Naive thymus-derived CD4-positive, alpha-beta T cell (primary cell): ENCODE data around the gene ZBTB20. TPM values are rescaled to one million over a fixed set of nuclear protein-coding genes. Genes with fewer than 3 reads are reported as not detected.

Source experiments
- ATAC-seq: fragments of 150-1000 bp; cut with Tn5 transposase; 2 replicates; pipeline ENCODE4 v1.10.0; 2021; ENCODE audit warnings: mild to moderate bottlenecking, moderate library complexity
- CTCF ChIA-PET: fragments of 350-600 bp; sonication (Branson Sonifier 250); formaldehyde crosslinking; loops from one replicate; lab custom pipeline; 2021; ENCODE audit warnings: antibody characterized with exemption; lab: Charles Lee
- POLR2A ChIA-PET: fragments of 350-600 bp; sonication (Branson Sonifier 250); formaldehyde crosslinking; loops from one replicate; lab custom pipeline; 2021; ENCODE audit warnings: antibody characterized with exemption, inconsistent platforms; lab: Charles Lee
- DNase-seq, 9 donors: peaks; one replicate each; pipeline versions ENCODE4 v3.0.0 to v3.0.0-alpha.2; 2020 to 2022; ENCODE audit warnings: mixed read lengths in 1 of 9
- H3K27ac ChIP-seq: one replicate; pipeline ENCODE4 v1.7.0; 2013; ENCODE audit warnings: mild to moderate bottlenecking, low read depth, low read length, moderate library complexity
- H3K27me3 ChIP-seq, 2 donors: one replicate each; pipeline ENCODE4 v1.7.0; 2013; ENCODE audit warnings: low read length in 2 of 2, mild to moderate bottlenecking in 2 of 2, moderate library complexity in 2 of 2; ENCODE audit not compliant: control insufficient read depth in 2 of 2, insufficient read depth in 2 of 2
- H3K36me3 ChIP-seq, 3 experiments: 1 replicate in 2 of 3; 2 replicates in 1 of 3; pipeline ENCODE4 v1.7.0; 2013; ENCODE audit warnings: low read length in 3 of 3, mild to moderate bottlenecking in 3 of 3, moderate library complexity in 1 of 3; ENCODE audit not compliant: insufficient read depth in 3 of 3, control insufficient read depth in 2 of 3
- H3K4me1 ChIP-seq, 2 donors: one replicate each; pipeline ENCODE4 v1.7.0; 2013; ENCODE audit warnings: low read length in 2 of 2, mild to moderate bottlenecking in 2 of 2, moderate library complexity in 1 of 2; ENCODE audit not compliant: control insufficient read depth in 2 of 2, insufficient read depth in 2 of 2
- H3K4me3 ChIP-seq: 2 replicates; pipeline ENCODE4 v1.7.0; 2013; ENCODE audit warnings: mild to moderate bottlenecking, low read length
- H3K9me3 ChIP-seq, 3 experiments: 1 replicate in 2 of 3; 2 replicates in 1 of 3; pipeline ENCODE4 v1.7.0; 2013; ENCODE audit warnings: low read length in 3 of 3; ENCODE audit not compliant: control insufficient read depth in 2 of 3
- H3K27ac Mint-ChIP-seq, 9 donors: one replicate each; pipeline ENCODE4 v1.8.0; 2020 to 2022; ENCODE audit warnings: mixed read lengths in 9 of 9, mild to moderate bottlenecking in 8 of 9, moderate library complexity in 5 of 9, inconsistent platforms in 2 of 9
- H3K27me3 Mint-ChIP-seq, 5 donors: one replicate each; pipeline ENCODE4 v1.8.0; 2021 to 2022; ENCODE audit warnings: mixed read lengths in 5 of 5, mild to moderate bottlenecking in 1 of 5
- H3K36me3 Mint-ChIP-seq, 5 donors: one replicate each; pipeline ENCODE4 v1.8.0; 2020 to 2022; ENCODE audit warnings: mixed read lengths in 5 of 5, mild to moderate bottlenecking in 3 of 5, inconsistent platforms in 1 of 5
- H3K4me1 Mint-ChIP-seq, 7 donors: one replicate each; pipeline ENCODE4 v1.8.0; 2020 to 2022; ENCODE audit warnings: mixed read lengths in 7 of 7, mild to moderate bottlenecking in 3 of 7, inconsistent platforms in 1 of 7
- H3K4me3 Mint-ChIP-seq, 10 donors: one replicate each; pipeline ENCODE4 v1.8.0; 2020 to 2022; ENCODE audit warnings: mild to moderate bottlenecking in 10 of 10, mixed read lengths in 10 of 10, moderate library complexity in 6 of 10, inconsistent platforms in 2 of 10
- H3K9me3 Mint-ChIP-seq, 11 donors: one replicate each; pipeline ENCODE4 v1.8.0; 2020 to 2022; ENCODE audit warnings: mixed read lengths in 11 of 11, mild to moderate bottlenecking in 4 of 11, inconsistent platforms in 1 of 11, moderate library complexity in 1 of 11
- intact Hi-C, 2 donors: fragments of 100-400 bp; cut with micrococcal nuclease; formaldehyde crosslinking; loops; one replicate each; pipeline ENCODE4 v1.15.1; 2023
- polyA plus RNA-seq, 2 donors: library from polyadenylated mRNA; unstranded; fragments of 300-500 nt; fragmentation: Illumina TruSeq; gene quantifications; one replicate each; pipeline ENCODE4 v1.2.3, GENCODE V29; 2021
- total RNA-seq, 6 experiments: library from RNA in 5 of 6; stranded (reverse) in 5 of 6; gene quantifications; 1 replicate in 5 of 6; 2 replicates in 1 of 6; pipeline ENCODE4 v1.2.3 and lab custom pipeline; 2021 to 2026

Gene ZBTB20
- total and polyA plus RNA-seq, 7 experiments from 2014 or later = 14.9 to 69.5 (median 59.2) TPM

DNA sequence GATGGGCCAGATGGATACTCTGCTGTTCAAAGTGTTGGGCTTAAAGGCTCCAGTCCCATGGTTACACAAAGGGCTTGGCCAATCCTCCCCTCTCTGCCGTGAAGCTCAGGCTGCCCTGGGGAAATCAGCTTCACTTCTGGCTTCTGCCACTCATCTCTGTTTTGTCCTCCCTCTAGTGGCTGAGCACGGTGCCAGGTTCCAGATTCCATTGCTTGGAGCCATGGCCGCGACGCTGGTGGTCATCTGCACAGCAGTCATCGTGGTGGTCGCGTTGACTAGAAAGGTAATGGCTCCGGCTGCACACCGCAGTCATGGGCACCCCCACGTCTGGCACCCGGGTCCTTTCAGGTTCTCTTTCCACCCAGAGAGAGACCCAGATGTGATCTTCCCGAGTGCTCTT, 847.7 kb downstream of the ZBTB20 start:
- peaks cover 0 to 21% (median 4%) of the 10 kb centered on the region in 7 donors for H3K4me1 Mint-ChIP-seq
- H3K27ac Mint-ChIP-seq = peak overlapping the region in 1 of 9 donors; percentile 17
- Histone ChIP-seq H3K36me3 (no peaks in the 10 kb centered on the region), H3K27ac (no peak overlapping the region), H3K4me3 (no peak overlapping the region), H3K4me1 (peaks cover 0 to 11% of the 10 kb centered on the region in 2 donors), H3K9me3 (no peaks in the 10 kb centered on the region), H3K27me3 (no peaks in the 10 kb centered on the region)
- ChIA-PET CTCF (interaction anchor here (0.6 to 2.1 kb wide), 9 partner anchors 9 to 397 kb away, joined by 3 to 9 read pairs (median 3); no protein-coding TSS in a partner anchor), POLR2A (interaction anchor here (2.8 kb wide), 1 partner anchor 86 kb away, joined by 17 read pairs; no protein-coding TSS in a partner anchor)
- intact Hi-C loops = loop anchor here (1.0 to 2.0 kb wide), 4 partner anchors 86 to 563 kb away; no protein-coding TSS in a partner anchor
- H3K27me3 Mint-ChIP-seq = no peaks in the 10 kb centered on the region
- peak in 5 of 9 donors; percentile 18 to 34 (median 26) for DNase-seq
- ATAC-seq = peak; percentile 65
- peaks cover 0 to 1% (median 0%) of the 10 kb centered on the region in 5 donors for H3K36me3 Mint-ChIP-seq
- H3K9me3 Mint-ChIP-seq = no peaks in the 10 kb centered on the region
- peak overlapping the region in 2 of 10 donors; percentile 19 to 56 for H3K4me3 Mint-ChIP-seq

DNA sequence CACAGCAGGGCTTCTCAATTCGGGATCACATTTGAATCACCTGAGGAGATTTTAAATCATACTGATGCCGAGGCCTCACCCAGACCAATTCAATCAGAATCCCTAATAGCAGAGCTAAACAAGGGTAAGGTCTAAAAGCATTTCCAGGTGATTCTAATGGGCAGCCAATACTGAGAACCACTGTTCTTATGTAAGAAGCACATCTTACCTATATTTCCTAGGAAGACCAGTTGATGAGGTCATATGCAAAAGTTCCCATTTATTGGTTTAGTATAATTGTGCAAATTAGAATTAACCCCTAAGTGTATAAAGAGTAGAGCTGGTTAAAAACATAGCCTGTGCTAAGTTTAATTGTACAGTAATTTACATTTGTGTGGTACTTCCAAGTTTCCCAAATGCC, 851.1 kb downstream of the ZBTB20 start:
- ChIA-PET CTCF (interaction anchor here (1.2 to 1.9 kb wide), 2 partner anchors 82 to 143 kb away, joined by 3 to 9 read pairs; no protein-coding TSS in a partner anchor), POLR2A (interaction anchor here (1.9 kb wide), 1 partner anchor 82 kb away, joined by 9 read pairs; no protein-coding TSS in a partner anchor)
- peaks cover 3 to 41% of the 10 kb centered on the region in 2 donors for H3K4me1 ChIP-seq

DNA sequence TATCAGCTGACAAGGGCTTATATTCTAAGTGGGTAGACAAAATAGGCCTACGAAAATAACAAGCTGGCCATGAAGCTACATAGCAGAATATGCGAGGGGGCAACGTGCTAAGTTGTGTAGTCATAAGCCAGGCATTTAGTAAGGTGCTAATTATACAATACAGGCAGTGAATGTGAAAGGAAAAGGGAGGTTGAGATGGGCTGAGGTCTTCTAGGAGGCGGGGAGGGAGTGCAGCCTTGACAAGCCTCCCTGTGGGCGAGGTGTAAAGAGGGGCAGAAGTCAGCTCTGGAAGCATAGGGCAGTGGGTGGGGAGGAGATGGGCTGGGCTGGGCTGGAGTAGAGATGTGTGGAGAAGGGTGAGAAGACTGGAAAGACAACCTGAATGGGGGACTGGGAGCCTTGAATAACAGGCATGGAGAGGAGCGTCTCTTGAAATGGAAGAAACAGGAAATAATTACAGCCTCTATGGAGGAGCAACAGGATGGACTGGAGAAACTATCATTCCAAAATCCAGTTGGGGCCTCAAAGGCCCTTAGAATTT, 852.1 kb downstream of the ZBTB20 start:
- H3K27ac ChIP-seq = no peak overlapping the region
- intact Hi-C loops = no loop called here

More for the DNA sequence above, 851.1 kb downstream of the ZBTB20 start:
- intact Hi-C loops = no loop called here
- DNase-seq (no peak), ATAC-seq (no peak)
- H3K36me3 ChIP-seq = no peaks in the 10 kb centered on the region
- no peaks in the 10 kb centered on the region for H3K27me3 ChIP-seq
- peaks cover 2 to 27% (median 5%) of the 10 kb centered on the region in 7 donors for H3K4me1 Mint-ChIP-seq
- H3K27ac ChIP-seq = no peak overlapping the region
- H3K9me3 Mint-ChIP-seq = no peaks in the 10 kb centered on the region
- no peaks in the 10 kb centered on the region for H3K27me3 Mint-ChIP-seq
- no peaks in the 10 kb centered on the region for H3K36me3 Mint-ChIP-seq
- no peak overlapping the region for H3K27ac Mint-ChIP-seq
- peak overlapping the region in 1 of 10 donors; percentile 26 for H3K4me3 Mint-ChIP-seq
- peak overlapping the region; percentile 29 for H3K4me3 ChIP-seq
- no peaks in the 10 kb centered on the region for H3K9me3 ChIP-seq

DNA sequence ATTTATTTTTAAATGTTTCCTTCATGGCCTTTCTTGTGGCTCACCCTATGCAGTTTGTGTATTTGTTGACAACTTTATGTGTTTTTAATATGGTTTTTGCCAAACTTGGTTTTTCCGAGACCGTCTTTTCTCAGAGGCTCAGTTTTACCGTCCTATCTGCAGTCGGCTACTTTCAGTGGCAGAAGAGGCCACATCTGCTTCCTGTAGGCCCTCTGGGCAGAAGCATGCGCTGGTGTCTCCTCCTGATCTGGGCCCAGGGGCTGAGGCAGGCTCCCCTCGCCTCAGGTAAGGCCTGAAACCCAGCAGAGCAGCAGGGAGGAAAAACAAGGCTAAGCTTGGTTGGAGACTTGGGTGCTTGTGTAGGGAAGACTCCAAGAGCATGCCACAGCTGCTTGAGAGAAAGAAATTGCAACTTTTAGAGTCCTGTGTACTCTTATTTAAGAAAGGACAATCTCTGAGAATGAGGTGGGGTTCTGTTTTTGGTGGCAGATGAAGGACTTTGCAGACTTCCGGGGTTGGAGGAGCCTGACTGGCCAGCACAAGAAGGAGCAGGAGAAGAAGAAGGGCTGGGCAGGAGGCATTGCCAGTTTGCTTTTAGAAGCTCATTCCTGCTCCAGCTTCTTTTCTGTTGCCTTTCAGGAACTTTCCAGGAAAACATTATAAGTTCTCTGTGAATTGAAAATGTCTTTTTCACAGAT, 853.1 kb downstream of the ZBTB20 start, which contains the start of gene TIGIT:
TSS of gene TIGIT (plus strand) at position 191 of the 698 bp plus-strand sequence. CDS start at position 225, 34 bp downstream.
- peaks cover 4 to 46% of the 10 kb centered on the region in 2 donors for H3K4me1 ChIP-seq
- peak within 1 kb of the TSS in 5 of 9 donors; percentile 35 to 64 (median 53) for H3K27ac Mint-ChIP-seq
- no peaks in the 10 kb centered on the region for H3K36me3 ChIP-seq
- no peak within 1 kb of the TSS for H3K27ac ChIP-seq
- no peaks in the 10 kb centered on the region for H3K27me3 Mint-ChIP-seq
- no peaks in the 10 kb centered on the region for H3K9me3 ChIP-seq
- no peaks in the 10 kb centered on the region for H3K27me3 ChIP-seq
- intact Hi-C loops = no loop called here
- ChIA-PET CTCF (interaction anchor here (1.0 to 1.5 kb wide), 2 partner anchors 9 to 17 kb away, joined by 3 read pairs; no protein-coding TSS in a partner anchor), POLR2A (interaction anchor here (0.6 to 1.3 kb wide), 2 partner anchors 9 to 79 kb away, joined by 3 to 7 read pairs; no protein-coding TSS in a partner anchor)
- peaks cover 0 to 16% (median 5%) of the 10 kb centered on the region in 7 donors for H3K4me1 Mint-ChIP-seq
- no peak for DNase-seq
- peak within 1 kb of the TSS in 3 of 10 donors; percentile 37 to 75 (median 47) for H3K4me3 Mint-ChIP-seq
- no peak for ATAC-seq
- H3K36me3 Mint-ChIP-seq = no peaks in the 10 kb centered on the region
- H3K9me3 Mint-ChIP-seq = no peaks in the 10 kb centered on the region
- peak within 1 kb of the TSS; percentile 29 for H3K4me3 ChIP-seq

More for the DNA sequence above, 852.1 kb downstream of the ZBTB20 start:
- H3K4me3 ChIP-seq = peak overlapping the region; percentile 29
- peak overlapping the region in 3 of 10 donors; percentile 16 to 68 (median 47) for H3K4me3 Mint-ChIP-seq
- no peak for DNase-seq
- peaks cover 3 to 25% (median 7%) of the 10 kb centered on the region in 7 donors for H3K4me1 Mint-ChIP-seq
- H3K27ac Mint-ChIP-seq = peak overlapping the region in 1 of 9 donors; percentile 63
- no peaks in the 10 kb centered on the region for H3K9me3 ChIP-seq
- peaks cover 4 to 46% of the 10 kb centered on the region in 2 donors for H3K4me1 ChIP-seq
- CTCF ChIA-PET = interaction anchor here (1.5 kb wide), 1 partner anchor 16 kb away, joined by 3 read pairs; no protein-coding TSS in a partner anchor
- H3K9me3 Mint-ChIP-seq = no peaks in the 10 kb centered on the region
- POLR2A ChIA-PET = interaction anchor here (0.7 kb wide), 1 partner anchor 81 kb away, joined by 4 read pairs; no protein-coding TSS in a partner anchor
- no peak for ATAC-seq
- H3K27me3 ChIP-seq = no peaks in the 10 kb centered on the region
- no peaks in the 10 kb centered on the region for H3K36me3 Mint-ChIP-seq
- H3K27me3 Mint-ChIP-seq = no peaks in the 10 kb centered on the region
- no peaks in the 10 kb centered on the region for H3K36me3 ChIP-seq

DNA sequence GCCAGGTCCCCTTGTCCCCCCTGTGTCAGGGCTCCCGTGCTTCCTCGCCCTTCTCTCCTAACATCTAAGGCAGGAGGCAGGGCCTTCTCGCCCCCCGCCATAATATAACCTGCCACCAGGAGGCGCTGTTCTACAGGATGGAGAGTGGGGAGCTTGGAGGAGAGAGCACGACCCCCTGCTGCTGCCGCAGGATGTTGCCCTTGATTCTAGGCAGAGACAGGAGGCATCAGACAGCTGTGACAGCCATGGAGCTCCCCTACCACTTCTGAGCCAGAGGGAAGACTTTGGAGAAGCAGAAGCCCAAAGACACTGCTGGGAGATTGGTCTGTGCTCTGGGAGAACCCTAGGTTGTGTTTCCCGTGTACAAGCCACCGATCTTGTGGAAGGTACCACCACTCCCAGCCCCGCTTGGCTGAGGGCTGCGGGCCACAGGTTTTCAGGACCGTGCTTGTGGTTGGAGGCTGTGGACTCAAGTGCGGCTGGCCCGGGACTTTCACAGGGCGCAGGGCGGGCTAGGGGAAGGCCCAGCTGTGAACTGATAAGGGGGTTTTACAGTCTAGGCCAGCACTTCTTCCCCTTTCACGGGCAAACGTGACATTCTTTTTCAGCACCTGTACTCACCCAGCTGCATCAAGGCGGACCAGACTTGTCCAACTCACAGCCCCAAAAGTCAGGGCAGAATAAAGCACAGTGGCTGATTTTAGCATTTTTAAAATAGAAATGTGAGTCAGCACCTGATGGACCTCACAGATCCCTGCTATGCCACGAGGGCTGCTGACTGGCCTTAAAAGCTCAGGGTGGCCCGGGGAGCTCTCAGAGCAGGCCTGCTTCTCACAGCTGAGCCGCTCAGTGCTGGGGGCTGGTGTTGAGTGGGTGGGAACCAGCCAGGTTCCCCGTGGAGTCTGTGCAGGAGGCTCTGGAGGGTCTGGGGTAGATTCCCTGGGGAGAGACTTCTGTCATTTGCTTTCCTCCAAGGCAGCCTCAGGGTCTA, 855.9 kb downstream of the ZBTB20 start:
- Histone ChIP-seq H3K27me3 (no peaks in the 10 kb centered on the region), H3K4me3 (peak overlapping the region; percentile 37), H3K27ac (peak overlapping the region; percentile 51), H3K9me3 (no peaks in the 10 kb centered on the region), H3K36me3 (no peaks in the 10 kb centered on the region), H3K4me1 (peaks cover 4 to 42% of the 10 kb centered on the region in 2 donors)
- peak overlapping the region in 6 of 10 donors; percentile 7 to 66 (median 52) for H3K4me3 Mint-ChIP-seq
- peak overlapping the region in 7 of 9 donors; percentile 27 to 80 (median 59) for H3K27ac Mint-ChIP-seq
- ATAC-seq = peak; percentile 88
- peaks cover 0 to 2% (median 0%) of the 10 kb centered on the region in 11 donors for H3K9me3 Mint-ChIP-seq
- ChIA-PET CTCF (interaction anchor here (0.5 to 3.0 kb wide), 16 partner anchors 8 to 141 kb away, joined by 3 to 13 read pairs (median 4); no protein-coding TSS in a partner anchor), POLR2A (interaction anchor here (0.7 to 2.7 kb wide), 5 partner anchors 16 to 857 kb away, joined by 3 to 13 read pairs (median 5); no protein-coding TSS in a partner anchor)
- peak; percentile 61 to 85 (median 77) for DNase-seq
- intact Hi-C loops = loop anchor here (1.0 to 2.0 kb wide), 7 partner anchors 18 to 139 kb away; no protein-coding TSS in a partner anchor
- peaks cover 0 to 18% (median 5%) of the 10 kb centered on the region in 7 donors for H3K4me1 Mint-ChIP-seq
- H3K27me3 Mint-ChIP-seq = no peaks in the 10 kb centered on the region
- no peaks in the 10 kb centered on the region for H3K36me3 Mint-ChIP-seq
